GM12874 (cell line): Measurements from ENCODE around the gene SLC37A1.

Experiments
- TF ChIP-seq, protein P1 (sequence below): IDR thresholded peaks from 2 replicates; pipeline ENCODE4 v1.5.1; 2011; ENCODE audit warnings: low read depth, mild to moderate bottlenecking, control low read depth, low read length, moderate library complexity; ENCODE audit not compliant: insufficient read depth

The SLC37A1 gene

DNA sequence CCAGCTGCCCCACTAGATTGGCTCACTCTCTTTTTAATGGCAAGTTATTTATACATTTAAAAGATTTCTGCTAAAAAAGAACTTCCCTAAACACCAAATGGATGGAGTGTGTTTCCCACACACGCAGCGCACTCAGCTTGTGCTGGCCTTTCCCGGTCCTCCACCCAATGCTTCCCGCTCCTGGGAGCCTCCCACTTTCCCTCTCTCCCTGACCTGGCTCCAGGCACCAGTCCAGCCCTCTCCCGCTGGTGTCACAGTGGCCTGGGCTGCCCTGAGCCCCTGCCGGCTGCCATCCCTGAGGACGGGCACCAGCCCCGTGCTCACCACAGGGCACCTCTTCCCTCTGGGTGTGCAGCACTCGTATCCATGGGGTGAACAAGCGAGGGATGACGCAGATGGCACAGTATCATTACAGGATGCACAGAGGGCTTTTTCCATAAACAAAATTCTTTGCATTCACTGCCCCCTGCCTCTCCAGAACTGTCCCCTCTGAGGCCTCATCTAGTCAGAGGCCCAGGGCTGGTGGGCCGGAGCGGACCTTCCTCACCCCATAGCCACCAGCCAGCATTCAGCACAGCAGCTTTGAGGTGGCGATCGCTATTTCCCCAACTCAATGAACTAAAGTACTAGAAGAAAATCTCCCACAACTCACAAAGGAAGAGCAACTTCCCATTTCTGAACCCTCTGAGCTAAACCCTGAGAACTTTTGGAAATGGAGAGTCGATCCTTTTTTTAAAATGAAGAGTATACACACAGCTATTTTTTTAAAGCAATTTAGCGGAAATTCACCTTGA, 68.5 kb downstream of the SLC37A1 start:
- TF ChIP-seq, protein P1, sequence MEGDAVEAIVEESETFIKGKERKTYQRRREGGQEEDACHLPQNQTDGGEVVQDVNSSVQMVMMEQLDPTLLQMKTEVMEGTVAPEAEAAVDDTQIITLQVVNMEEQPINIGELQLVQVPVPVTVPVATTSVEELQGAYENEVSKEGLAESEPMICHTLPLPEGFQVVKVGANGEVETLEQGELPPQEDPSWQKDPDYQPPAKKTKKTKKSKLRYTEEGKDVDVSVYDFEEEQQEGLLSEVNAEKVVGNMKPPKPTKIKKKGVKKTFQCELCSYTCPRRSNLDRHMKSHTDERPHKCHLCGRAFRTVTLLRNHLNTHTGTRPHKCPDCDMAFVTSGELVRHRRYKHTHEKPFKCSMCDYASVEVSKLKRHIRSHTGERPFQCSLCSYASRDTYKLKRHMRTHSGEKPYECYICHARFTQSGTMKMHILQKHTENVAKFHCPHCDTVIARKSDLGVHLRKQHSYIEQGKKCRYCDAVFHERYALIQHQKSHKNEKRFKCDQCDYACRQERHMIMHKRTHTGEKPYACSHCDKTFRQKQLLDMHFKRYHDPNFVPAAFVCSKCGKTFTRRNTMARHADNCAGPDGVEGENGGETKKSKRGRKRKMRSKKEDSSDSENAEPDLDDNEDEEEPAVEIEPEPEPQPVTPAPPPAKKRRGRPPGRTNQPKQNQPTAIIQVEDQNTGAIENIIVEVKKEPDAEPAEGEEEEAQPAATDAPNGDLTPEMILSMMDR, result no peak

DNA sequence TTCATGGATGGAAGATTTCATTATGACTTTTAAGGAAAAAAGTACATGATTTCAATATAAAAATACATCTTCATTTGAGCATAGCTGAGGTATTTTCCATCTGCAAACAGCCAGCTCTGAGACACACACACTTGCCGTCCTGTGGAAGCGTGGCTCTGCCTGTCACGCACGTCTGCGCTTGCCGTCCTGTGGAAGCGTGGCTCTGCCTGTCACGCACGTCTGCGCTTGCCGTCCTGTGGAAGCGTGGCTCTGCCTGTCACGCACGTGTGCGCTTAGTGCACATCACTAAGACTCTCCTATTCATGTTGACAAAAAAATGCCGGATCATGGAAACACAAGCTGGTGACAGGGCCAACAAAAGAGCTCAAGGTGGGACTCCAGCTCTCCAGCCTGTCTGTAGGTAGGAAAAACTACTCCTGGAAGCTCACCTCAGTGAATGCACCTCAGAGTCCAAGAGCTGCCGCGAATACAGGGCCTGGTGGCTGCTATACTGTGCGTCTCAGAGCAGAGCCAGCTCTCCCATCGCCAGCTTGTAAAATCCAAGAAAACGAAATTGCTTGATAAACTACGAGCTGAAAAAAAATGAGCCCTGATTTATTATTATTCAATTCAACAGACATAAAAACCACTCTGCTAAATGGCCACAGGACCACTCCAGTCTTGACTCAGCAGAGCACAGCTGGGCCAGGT, 69.3 kb downstream of the SLC37A1 start:
- TF ChIP-seq, protein P1, result no peak

DNA sequence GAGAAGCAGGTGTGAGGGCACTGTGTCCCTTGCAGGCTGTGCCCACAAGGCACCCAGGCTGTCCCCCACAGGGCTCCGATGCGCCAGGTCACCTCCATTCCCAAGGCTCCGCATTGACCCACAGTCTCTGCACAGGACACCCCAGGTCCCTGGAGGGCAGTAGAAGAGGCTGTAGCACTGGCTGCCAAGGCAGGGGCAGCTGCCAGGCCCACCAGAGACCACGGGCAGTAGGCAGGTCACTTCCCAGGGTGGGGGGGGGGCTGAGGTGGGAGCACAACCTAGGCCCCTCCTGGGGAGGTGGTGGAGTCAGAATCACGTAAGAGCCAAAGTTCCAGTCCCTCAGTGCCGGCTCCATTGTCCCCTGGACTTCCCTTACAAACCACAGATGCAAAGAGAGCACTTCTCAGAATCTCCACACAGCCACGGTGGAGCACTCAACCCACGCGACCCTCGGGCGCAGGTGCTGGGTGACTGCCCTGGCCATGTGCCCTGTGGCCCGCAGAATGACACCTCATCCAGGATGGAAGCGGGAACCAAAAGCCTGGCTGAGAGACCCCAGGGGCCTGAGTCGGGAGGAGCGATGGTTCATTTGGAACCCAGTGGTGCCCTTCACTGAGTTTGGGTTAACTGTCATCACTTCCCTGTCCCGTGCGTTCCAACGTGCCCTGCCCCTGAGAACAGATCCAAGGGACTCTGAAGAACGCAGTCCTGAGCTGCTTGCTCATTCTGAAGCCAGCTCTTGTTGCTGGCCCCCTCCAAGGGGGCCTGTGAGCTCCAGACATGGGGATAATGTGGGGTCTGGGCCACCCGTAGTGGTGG, 70.0 kb downstream of the SLC37A1 start:
- TF ChIP-seq, protein P1, result no peak

DNA sequence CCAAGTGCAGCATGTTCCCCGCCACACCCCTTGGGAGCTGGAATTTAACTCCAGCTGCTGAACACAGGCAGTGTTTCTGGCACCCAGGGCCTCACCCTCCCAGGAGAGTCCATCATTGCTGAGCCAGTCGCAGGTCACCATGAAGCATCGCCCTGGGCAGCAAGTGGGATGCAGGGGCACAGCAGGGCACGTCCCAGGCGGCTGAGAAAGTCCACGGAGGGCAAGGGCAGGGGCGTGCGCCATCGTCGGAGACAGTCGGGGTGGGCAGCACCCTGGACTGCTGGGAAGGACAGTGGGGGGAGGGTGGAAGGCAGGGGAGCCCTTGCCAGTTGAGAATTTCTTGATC, 70.6 kb downstream of the SLC37A1 start:
- TF ChIP-seq, protein P1, result no peak

DNA sequence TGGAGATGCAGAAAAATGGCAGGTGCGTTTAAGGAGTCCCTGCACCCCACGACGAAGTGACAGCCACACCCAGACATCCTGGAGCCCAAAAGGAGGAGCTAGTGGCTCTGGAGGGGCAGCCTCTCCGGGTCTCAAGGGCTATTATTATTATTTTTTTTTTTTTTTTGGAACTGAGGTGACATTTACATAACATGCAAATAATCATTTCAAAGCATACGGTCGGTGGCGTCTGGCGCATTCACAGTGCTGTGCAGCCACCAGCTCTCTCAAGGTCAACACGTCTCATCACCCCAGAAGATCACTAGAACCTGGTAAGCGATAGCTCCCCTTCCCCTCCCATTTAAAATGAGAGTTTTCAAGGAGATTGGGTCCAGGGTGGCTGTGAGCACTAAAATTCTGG, 72.2 kb downstream of the SLC37A1 start:
- TF ChIP-seq, protein P1, result no peak

DNA sequence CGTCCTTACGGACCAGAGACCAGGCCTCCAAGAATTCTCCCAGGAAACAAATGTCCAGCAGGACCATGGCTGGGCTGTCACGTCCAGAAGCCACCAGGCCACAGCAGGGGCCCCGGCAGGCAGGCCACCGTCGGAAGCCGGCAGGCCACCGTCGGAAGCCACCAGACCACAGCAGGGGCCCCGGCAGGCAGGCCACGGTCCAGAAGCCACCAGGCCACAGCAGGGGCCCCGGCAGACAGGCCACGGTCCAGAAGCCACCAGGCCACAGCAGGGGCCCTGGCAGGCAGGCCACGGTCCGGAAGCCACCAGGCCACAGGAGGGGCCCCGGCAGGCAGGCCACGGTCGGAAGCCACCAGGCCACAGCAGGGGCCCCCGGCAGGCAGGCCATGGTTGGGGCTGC, 72.8 kb downstream of the SLC37A1 start:
- TF ChIP-seq, protein P1, result no peak

DNA sequence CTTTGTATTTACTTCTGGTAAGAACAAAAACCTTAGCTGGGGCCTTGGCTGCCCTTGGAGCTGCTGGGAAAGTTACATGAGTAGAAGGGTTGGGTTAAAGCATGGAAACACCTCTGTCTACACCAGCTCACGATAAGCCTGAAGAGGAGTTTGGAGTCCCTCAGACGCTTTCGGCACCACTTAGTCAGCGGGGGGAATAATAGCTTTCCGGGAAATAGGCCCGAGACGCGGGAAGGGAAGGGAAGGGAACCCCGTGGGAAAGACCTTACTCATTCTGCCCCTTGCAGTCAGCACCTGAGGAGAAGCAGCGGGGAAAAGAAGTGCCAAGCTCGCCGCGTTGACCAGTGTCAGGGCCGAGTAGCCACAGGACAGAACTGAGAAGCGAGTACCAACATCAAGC, 73.4 kb downstream of the SLC37A1 start:
- TF ChIP-seq, protein P1, result no peak
